Stimulated activated CD8-positive, alpha-beta memory T cell treated with anti-CD3 and anti-CD28 coated beads, Interleukin-4, amount 100 ng/mL, for 4 hours (primary cell): ENCODE results near the gene CALR.
A peak's percentile ranks its signal among the peaks of the same experiment; 100 is the strongest.
"Not testable (repeated sequence)": the region's sequence is repeated elsewhere in the genome, so short reads cannot be mapped to it uniquely, and the experiment has no call there.

Experiments
- DNase-seq, 2 donors: peaks; one replicate each; pipeline ENCODE4 v3.0.0-alpha.2; 2020; ENCODE audit warnings: low read depth in 2 of 2, low spot score in 1 of 2

The CALR gene

DNA sequence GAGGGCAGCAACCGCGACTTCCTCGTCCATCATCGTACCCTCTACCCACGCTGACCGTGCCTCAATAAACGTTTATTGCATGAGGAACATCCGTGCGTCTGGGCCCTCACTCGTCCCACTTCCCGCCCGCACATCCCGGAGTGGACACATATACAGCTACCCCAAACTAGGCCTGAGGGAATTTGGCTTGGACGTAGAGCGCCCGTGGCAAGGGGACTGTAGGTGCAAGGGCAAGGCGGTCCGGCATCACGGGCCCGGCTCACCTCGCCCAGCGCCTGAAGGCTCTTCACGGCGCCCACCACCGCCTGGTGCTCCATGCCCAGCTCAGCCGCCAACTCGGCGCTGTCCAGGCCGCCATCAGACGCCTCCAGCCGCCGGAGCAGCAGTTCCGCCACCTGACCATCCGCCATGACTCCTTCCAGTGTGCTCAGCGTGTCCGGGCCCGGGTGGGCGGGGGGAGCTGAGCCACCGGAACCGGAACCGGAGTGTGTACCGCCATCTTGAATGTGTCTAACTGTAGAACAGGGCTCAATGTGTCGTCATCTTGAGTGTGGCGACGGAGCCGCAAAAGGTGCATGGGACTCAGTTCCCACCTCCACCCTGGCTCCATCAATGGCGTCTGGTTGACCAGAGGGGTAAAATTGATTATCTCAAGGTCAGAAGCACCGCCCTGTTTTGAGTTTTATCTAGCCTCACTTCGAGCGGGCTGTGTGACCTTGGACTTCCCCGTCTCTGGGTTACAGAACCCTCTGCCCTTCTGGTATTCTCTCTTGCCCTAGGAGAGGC, 4.9 kb upstream of the CALR start, which contains the start of gene FARSA:
Gene FARSA, minus strand, starts transcription at position 425 of the 786 bp plus-strand sequence. Its CDS starts 15 bp downstream, at position 410.
- DNase-seq, result peak; percentile 79 to 82

- no peak for DNase-seq
Observed at GRCh38 chr19:12935071-12935470, 3.3 kb upstream of the CALR start.

- no peak for DNase-seq
Observed at GRCh38 chr19:12936582-12936981, 1.8 kb upstream of the CALR start.

- DNase-seq, result no peak
Observed at GRCh38 chr19:12937093-12937926, 1.1 kb upstream of the CALR start.

- DNase-seq, result no peak
Observed at GRCh38 chr19:12938779-12939601, 581 bp downstream of the CALR start.

GRCh38 chr19:12939975-12940423, 1.6 kb downstream of the CALR start:
- no peak for DNase-seq

GRCh38 chr19:12940897-12941296, 2.5 kb downstream of the CALR start:
- no peak for DNase-seq

- DNase-seq, result no peak
Observed at GRCh38 chr19:12943437-12944044, 5.1 kb downstream of the CALR start.

DNA sequence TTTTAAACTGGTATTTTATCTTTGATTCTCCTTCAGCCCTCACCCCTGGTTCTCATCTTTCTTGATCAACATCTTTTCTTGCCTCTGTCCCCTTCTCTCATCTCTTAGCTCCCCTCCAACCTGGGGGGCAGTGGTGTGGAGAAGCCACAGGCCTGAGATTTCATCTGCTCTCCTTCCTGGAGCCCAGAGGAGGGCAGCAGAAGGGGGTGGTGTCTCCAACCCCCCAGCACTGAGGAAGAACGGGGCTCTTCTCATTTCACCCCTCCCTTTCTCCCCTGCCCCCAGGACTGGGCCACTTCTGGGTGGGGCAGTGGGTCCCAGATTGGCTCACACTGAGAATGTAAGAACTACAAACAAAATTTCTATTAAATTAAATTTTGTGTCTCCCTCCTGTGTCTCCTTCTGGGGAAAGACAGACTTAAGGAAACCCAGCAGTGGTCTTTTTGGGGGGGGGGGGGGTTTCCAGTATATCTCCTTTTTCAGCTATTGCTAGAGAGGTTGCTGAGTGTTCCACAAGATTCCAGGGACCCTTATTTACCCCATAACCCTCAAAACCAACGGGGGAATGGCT, 5.8 kb downstream of the CALR start:
- no peak for DNase-seq

GRCh38 chr19:12945479-12946091, 7.2 kb downstream of the CALR start, which contains the start of gene RAD23A:
Gene RAD23A, plus strand, starts transcription at chr19:12945862. Its CDS starts 87 bp downstream, at chr19:12945949.
- DNase-seq, result peak; percentile 95

DNA sequence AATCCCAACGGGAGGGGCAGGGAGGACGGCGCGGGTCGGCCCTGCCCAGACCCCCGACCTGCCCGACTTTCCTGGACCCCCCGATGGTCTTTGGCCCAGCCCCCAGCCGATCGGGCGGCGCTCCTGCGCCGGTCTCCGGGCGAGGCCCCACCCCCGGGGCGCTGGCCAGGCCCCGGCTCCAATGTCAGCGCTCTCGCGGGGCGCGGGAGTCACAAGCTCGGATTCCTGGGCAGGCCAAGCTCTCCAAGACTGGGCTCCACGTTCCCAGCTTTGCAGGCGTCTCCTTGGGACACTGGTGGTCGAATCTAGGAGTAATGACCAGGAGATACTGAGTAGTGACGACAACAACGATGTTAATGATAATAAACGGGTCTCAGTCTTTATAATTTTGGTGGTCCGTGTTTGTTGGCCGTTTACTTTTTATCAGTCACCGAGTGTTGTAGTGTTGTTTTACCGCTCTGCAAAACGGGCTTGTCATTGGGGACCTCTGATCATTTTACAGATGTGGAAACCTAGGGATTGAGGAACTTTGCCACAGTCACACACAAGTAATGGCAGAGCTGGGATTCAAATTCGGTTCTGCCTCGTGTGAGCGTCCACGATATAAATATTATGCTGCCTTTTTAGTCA, 7.8 kb downstream of the CALR start:
- no peak for DNase-seq

DNA sequence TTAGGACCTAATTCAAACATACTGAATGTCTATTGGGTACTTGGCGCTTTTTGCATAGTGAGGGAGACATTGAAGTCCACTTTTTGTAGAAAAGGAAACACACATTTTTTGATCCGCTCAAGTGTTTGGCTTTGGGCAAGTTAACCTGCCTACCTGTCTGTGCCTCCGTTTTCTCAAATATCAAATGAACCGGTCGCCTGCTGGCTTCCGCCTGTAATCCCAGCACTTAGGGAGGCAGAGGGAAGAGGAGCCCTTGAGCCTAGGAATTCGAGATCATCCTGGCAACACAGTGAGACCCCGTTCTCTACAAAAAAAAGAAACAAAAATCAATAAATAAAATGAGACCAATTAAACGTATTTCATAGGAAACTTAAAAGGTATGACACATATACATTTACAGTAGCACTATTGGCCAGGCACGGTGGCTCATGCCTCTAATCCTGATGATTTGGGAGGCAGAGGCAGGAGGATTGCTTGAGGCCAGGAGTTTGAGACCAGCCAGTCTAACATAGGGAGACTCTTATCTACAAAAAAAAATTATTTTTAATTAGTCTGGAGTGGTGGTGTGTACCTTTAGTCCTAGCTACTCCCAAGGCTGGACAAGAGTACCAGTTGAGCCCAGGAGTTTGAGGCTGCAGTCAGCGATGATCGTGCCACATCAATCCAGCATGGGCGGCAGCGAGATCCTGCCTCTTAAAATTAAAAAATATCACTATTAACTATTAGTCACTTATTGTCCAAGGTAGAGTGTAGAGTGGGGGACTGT, 8.5 kb downstream of the CALR start:
- no peak for DNase-seq

DNA sequence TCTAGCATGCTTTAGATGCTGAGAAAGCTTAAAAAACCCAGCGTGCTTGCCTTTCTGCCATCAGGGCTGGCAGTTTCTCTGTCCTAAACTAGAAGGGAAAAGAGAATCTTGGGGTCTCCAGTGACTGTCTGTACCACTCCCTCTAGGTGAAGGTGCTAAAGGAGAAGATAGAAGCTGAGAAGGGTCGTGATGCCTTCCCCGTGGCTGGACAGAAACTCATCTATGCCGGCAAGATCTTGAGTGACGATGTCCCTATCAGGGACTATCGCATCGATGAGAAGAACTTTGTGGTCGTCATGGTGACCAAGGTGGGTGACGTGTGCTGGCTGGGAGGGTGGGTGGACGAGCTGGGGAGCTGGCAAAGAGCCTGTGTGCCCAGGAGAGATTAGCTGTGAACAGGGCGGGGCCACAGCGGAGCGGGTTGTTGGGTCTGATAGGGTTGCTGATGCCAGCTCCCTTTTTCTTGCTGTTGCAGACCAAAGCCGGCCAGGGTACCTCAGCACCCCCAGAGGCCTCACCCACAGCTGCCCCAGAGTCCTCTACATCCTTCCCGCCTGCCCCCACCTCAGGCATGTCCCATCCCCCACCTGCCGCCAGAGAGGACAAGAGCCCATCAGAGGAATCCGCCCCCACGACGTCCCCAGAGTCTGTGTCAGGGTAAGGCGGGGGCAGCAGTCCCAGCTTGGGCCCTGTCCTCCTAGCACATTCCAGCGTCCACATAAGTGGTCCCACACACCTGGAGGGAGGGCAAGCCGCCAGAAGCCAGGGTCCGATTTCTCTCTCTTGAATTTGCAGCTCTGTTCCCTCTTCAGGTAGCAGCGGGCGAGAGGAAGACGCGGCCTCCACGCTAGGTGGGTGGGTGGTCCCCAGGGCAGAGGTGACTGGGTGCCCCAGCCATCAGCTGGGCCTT, 9.5 kb downstream of the CALR start:
- no peak for DNase-seq

DNA sequence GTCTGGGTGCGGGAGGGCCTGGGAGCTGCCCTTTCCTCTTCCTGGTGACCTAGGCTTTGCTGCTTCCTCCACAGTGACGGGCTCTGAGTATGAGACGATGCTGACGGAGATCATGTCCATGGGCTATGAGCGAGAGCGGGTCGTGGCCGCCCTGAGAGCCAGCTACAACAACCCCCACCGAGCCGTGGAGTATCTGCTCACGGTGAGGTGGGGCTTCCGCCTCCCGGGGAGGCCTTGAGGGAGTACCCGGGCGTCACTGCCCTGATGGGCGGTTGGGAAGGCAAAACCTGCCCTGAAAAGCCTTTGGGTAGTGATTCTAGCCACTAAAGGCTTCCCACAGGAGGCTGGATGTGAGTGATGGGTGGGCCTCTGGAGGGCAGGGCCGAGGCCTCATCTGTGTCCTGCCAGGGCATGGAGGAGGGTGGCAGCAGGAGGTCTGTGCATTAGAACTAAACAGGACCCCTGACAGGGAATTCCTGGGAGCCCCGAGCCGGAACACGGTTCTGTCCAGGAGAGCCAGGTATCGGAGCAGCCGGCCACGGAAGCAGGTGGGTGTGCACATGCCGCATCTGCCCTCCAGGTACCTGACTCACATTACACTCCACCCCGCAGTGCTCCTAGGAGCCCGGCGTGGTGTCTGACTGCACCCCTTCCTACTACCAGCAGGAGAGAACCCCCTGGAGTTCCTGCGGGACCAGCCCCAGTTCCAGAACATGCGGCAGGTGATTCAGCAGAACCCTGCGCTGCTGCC, 10.4 kb downstream of the CALR start:
- DNase-seq, result no peak

DNA sequence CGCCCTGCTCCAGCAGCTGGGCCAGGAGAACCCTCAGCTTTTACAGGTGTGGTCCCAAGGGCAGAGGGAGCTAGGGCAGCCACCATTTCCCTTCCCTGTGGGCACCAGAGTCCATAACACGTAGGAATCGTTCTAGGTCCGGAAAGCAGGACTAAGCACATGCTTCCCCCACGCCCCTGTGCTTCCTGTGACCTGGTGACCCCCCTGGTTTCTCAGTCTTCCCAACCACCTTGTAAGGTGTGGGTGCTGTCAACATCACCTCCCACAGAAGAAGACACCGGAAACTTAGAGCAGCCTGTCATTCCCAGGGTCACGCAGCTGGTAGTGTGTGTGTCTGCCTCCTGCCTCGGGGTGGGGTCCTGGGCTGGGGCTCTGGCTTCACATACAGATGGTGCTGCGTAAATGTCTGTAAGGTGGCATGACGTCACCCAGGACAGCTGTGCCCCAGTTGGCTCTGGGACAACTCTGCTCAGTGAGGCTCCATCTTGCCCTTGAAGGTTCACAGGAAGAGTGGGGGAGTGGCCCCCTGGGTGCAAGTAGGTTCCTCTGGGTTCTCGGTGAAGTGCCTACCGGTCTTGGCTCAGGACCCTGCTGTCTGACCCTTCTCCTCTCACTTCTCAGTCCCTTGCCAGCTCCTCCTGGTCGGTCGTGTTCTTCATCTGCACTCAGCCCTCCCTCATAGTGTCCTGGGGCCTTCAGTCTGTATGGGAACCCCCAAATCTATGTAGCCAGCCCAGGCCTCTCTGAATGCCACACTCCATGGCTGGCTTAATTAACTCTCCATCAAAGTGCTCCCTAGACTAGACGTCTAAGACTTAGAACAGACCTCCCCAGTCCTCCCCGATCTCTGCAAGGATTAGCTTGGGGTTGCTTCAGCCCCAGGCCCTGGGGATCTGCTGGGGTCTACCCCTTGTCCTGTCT, 11.2 kb downstream of the CALR start:
- DNase-seq, result no peak

- not testable (repeated sequence) for DNase-seq
Observed at GRCh38 chr19:12952050-12952449, 13.6 kb downstream of the CALR start.
